ENCODE measurements around the gene RAB26.

The RAB26 gene

DNA sequence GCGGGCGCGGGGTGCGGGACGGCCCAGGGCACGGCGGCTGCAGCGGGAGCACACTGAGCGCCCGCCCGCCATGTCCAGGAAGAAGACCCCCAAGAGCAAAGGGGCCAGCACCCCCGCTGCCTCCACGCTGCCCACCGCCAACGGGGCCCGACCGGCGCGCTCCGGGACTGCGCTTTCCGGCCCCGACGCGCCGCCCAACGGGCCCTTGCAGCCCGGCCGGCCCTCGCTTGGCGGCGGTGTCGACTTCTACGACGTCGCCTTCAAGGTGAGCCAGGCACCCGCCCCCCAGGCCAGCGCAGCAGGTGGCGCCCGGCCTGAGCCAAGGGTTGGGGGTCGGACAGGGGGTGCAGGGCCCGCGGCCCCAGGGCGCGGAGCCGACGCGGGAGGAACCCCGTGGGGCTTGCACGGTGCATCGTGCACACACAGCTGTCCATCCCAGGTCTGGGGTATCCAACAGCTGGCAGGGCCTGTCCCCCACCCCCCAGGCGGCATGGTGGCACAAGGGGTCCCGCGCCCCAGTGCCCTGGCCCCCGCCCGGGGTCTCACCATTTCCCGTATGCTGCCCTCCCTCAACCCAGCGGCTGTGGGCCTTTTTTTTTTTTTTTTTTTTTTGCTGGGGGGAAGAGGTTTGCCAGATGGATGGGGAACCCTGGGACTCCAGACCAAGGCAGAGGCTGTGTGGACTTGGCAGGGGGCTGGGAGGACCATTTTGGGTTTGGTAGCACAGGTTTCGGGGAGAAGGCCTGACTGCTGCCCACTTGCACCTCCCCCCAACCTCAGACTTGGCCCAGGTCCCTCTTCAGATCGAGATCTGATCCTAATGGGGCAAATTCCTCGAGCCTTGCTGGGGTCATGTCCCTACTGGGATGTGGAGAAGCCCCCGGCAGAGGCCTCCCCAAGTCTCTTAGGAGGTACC is 547 bp downstream of the RAB26 start (continued):
- TF ChIP-seq, protein P1, sequence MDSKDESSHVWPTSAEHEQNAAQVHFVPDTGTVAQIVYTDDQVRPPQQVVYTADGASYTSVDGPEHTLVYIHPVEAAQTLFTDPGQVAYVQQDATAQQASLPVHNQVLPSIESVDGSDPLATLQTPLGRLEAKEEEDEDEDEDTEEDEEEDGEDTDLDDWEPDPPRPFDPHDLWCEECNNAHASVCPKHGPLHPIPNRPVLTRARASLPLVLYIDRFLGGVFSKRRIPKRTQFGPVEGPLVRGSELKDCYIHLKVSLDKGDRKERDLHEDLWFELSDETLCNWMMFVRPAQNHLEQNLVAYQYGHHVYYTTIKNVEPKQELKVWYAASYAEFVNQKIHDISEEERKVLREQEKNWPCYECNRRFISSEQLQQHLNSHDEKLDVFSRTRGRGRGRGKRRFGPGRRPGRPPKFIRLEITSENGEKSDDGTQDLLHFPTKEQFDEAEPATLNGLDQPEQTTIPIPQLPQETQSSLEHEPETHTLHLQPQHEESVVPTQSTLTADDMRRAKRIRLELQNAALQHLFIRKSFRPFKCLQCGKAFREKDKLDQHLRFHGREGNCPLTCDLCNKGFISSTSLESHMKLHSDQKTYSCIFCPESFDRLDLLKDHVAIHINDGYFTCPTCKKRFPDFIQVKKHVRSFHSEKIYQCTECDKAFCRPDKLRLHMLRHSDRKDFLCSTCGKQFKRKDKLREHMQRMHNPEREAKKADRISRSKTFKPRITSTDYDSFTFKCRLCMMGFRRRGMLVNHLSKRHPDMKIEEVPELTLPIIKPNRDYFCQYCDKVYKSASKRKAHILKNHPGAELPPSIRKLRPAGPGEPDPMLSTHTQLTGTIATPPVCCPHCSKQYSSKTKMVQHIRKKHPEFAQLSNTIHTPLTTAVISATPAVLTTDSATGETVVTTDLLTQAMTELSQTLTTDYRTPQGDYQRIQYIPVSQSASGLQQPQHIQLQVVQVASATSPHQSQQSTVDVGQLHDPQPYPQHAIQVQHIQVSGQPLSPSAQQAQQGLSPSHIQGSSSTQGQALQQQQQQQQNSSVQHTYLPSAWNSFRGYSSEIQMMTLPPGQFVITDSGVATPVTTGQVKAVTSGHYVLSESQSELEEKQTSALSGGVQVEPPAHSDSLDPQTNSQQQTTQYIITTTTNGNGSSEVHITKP (tag by site-specific recombination; IDR thresholded peaks at IDR 0.05): peak; percentile 39; the same call in 1 of the 2 replicates
- no peak for TF ChIP-seq ZNF174 (tag by site-specific recombination; IDR thresholded peaks at IDR 0.05)
- no peak for TF ChIP-seq ZFP41 (tag by site-specific recombination; IDR thresholded peaks at IDR 0.05; ENCODE audit: borderline replicate concordance)
- TF ChIP-seq, protein P2, sequence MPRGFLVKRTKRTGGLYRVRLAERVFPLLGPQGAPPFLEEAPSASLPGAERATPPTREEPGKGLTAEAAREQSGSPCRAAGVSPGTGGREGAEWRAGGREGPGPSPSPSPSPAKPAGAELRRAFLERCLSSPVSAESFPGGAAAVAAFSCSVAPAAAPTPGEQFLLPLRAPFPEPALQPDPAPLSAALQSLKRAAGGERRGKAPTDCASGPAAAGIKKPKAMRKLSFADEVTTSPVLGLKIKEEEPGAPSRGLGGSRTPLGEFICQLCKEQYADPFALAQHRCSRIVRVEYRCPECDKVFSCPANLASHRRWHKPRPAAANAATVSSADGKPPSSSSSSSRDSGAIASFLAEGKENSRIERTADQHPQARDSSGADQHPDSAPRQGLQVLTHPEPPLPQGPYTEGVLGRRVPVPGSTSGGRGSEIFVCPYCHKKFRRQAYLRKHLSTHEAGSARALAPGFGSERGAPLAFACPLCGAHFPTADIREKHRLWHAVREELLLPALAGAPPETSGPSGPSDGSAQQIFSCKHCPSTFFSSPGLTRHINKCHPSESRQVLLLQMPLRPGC (tag by site-specific recombination; IDR thresholded peaks at IDR 0.05): no peak
- TF ChIP-seq, protein P3, sequence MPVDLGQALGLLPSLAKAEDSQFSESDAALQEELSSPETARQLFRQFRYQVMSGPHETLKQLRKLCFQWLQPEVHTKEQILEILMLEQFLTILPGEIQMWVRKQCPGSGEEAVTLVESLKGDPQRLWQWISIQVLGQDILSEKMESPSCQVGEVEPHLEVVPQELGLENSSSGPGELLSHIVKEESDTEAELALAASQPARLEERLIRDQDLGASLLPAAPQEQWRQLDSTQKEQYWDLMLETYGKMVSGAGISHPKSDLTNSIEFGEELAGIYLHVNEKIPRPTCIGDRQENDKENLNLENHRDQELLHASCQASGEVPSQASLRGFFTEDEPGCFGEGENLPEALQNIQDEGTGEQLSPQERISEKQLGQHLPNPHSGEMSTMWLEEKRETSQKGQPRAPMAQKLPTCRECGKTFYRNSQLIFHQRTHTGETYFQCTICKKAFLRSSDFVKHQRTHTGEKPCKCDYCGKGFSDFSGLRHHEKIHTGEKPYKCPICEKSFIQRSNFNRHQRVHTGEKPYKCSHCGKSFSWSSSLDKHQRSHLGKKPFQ (tag by site-specific recombination; IDR thresholded peaks at IDR 0.05): no peak
- TF ChIP-seq ZNF777 (tag by site-specific recombination; IDR thresholded peaks at IDR 0.05; ENCODE audit: borderline replicate concordance): no peak
- TF ChIP-seq REPIN1 (tag by site-specific recombination; IDR thresholded peaks at IDR 0.05; ENCODE audit: low read depth): no peak
- no peak for TF ChIP-seq GLI4 (tag by site-specific recombination; IDR thresholded peaks at IDR 0.05)
- no peak for TF ChIP-seq ZNF221 (tag by site-specific recombination; IDR thresholded peaks at IDR 0.05; ENCODE audit: borderline replicate concordance)
- 0 out of 2 replicates have a peak, but pooled peaks have one; percentile 17 for TF ChIP-seq ZNF677 (tag by site-specific recombination; IDR thresholded peaks at IDR 0.05)
- no peak for TF ChIP-seq ZNF114 (tag by site-specific recombination; IDR thresholded peaks at IDR 0.05)
- TF ChIP-seq, protein P4, sequence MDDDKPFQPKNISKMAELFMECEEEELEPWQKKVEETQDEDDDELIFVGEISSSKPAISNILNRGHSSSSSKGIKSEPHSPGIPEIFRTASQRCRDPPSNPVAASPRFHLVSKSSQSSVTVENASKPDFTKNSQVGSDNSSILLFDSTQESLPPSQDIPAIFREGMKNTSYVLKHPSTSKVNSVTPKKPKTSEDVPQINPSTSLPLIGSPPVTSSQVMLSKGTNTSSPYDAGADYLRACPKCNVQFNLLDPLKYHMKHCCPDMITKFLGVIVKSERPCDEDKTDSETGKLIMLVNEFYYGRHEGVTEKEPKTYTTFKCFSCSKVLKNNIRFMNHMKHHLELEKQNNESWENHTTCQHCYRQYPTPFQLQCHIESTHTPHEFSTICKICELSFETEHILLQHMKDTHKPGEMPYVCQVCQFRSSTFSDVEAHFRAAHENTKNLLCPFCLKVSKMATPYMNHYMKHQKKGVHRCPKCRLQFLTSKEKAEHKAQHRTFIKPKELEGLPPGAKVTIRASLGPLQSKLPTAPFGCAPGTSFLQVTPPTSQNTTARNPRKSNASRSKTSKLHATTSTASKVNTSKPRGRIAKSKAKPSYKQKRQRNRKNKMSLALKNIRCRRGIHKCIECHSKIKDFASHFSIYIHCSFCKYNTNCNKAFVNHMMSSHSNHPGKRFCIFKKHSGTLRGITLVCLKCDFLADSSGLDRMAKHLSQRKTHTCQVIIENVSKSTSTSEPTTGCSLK (tag by site-specific recombination; IDR thresholded peaks at IDR 0.05): no peak
- TF ChIP-seq, protein P5, sequence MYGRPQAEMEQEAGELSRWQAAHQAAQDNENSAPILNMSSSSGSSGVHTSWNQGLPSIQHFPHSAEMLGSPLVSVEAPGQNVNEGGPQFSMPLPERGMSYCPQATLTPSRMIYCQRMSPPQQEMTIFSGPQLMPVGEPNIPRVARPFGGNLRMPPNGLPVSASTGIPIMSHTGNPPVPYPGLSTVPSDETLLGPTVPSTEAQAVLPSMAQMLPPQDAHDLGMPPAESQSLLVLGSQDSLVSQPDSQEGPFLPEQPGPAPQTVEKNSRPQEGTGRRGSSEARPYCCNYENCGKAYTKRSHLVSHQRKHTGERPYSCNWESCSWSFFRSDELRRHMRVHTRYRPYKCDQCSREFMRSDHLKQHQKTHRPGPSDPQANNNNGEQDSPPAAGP (tag by site-specific recombination; IDR thresholded peaks at IDR 0.05): no peak
- no peak for TF ChIP-seq HOXD13 (CRISPR knock-in tag; IDR thresholded peaks at IDR 0.05; ENCODE audit: borderline replicate concordance)
- TF ChIP-seq ZNF626 (tag by site-specific recombination; IDR thresholded peaks at IDR 0.05): no peak
- TF ChIP-seq ZNF121 (tag by site-specific recombination; IDR thresholded peaks at IDR 0.05): peak; percentile 55
- no peak for TF ChIP-seq ZNF37A (tag by site-specific recombination; IDR thresholded peaks at IDR 0.05)
- TF ChIP-seq ZNF239 (tag by site-specific recombination; IDR thresholded peaks at IDR 0.05): no peak
- TF ChIP-seq, protein P6, sequence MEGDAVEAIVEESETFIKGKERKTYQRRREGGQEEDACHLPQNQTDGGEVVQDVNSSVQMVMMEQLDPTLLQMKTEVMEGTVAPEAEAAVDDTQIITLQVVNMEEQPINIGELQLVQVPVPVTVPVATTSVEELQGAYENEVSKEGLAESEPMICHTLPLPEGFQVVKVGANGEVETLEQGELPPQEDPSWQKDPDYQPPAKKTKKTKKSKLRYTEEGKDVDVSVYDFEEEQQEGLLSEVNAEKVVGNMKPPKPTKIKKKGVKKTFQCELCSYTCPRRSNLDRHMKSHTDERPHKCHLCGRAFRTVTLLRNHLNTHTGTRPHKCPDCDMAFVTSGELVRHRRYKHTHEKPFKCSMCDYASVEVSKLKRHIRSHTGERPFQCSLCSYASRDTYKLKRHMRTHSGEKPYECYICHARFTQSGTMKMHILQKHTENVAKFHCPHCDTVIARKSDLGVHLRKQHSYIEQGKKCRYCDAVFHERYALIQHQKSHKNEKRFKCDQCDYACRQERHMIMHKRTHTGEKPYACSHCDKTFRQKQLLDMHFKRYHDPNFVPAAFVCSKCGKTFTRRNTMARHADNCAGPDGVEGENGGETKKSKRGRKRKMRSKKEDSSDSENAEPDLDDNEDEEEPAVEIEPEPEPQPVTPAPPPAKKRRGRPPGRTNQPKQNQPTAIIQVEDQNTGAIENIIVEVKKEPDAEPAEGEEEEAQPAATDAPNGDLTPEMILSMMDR (tag by site-specific recombination; IDR thresholded peaks at IDR 0.05): 0 out of 2 replicates have a peak, but pooled peaks have one; percentile 50
- no peak for TF ChIP-seq ZNF610 (tag by site-specific recombination; IDR thresholded peaks at IDR 0.05; ENCODE audit: borderline replicate concordance)
- TF ChIP-seq, protein P7, sequence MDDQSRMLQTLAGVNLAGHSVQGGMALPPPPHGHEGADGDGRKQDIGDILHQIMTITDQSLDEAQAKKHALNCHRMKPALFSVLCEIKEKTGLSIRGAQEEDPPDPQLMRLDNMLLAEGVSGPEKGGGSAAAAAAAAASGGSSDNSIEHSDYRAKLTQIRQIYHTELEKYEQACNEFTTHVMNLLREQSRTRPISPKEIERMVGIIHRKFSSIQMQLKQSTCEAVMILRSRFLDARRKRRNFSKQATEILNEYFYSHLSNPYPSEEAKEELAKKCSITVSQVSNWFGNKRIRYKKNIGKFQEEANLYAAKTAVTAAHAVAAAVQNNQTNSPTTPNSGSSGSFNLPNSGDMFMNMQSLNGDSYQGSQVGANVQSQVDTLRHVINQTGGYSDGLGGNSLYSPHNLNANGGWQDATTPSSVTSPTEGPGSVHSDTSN (CRISPR knock-in tag; IDR thresholded peaks at IDR 0.05): no peak
- TF ChIP-seq KLF9 (tag by site-specific recombination; IDR thresholded peaks at IDR 0.05; ENCODE audit: low read depth): no peak
- peak; percentile 44; the same call in 1 of the 2 replicates for TF ChIP-seq ZBTB48 (tag by site-specific recombination; IDR thresholded peaks at IDR 0.05)
- TF ChIP-seq ZNF169 (tag by site-specific recombination; IDR thresholded peaks at IDR 0.05): no peak
- TF ChIP-seq HOXC10 (CRISPR knock-in tag; IDR thresholded peaks at IDR 0.05): no peak
- no peak for TF ChIP-seq ZNF768 (tag by site-specific recombination; IDR thresholded peaks at IDR 0.05)

Measured in HEK293 (cell line).